NCI-H69 (cell line): ENCODE measurements around the gene SOX13.
A peak's percentile ranks its signal among the peaks of the same experiment; 100 is the strongest.

ENCODE experiments used
- DNase-seq: peaks from one replicate; lab custom pipeline; 2025; lab: John Stamatoyannopoulos, UW

The SOX13 gene

DNA sequence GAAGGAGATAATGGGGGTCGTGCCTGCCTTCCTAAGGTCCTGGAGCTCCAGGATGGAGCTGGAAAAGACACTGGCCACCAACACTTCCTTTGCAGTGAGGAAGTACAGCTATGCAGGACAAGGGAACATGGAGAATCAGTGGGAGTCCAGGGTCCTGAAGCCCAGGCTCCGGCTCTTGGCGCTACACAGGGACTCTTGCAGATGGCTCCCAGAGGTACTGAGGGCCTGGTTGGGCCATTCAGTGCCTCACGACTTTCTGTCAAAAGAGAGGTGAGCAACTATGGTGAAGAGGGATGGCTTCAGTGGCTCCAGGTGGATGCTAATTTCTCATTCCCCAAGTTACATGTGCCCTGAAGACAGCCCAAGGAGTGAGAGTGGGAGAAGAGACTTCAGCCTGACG is 80.8 kb downstream of the SOX13 start:
- DNase-seq: no peak

DNA sequence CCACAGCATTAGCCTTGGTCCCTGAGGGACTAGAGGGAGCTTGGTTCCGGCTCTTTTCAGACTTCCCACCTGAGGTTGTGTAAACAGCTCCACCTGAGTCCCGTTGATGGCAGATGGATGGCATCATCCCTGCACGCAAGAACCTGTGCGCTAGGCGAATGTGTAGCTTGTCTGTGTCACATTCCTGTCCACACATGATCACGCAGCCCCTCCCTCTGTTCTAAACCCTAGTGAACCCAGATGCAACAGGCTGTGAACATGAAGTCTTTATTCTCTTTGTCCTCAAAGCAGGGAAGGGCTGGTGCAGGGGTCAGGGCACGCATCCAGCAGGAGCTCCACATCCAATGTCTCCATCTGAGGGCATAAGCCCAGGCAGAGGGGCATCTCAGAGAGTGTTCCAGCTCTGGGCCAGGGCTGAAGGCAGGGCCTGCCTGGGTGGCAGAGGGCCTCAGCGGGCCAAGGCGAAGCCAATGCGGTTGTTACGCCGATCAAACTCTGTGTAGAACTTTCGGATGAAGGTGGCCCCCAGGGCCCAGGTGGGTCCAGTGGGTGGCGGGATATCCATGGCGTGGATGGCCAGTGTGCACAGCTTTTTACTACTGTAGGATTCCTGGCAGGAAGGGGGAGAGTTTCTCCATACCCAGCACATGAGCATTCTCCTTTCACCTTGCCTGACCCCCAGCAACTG is 81.8 kb downstream of the SOX13 start:
- DNase-seq: peak; percentile 76

DNA sequence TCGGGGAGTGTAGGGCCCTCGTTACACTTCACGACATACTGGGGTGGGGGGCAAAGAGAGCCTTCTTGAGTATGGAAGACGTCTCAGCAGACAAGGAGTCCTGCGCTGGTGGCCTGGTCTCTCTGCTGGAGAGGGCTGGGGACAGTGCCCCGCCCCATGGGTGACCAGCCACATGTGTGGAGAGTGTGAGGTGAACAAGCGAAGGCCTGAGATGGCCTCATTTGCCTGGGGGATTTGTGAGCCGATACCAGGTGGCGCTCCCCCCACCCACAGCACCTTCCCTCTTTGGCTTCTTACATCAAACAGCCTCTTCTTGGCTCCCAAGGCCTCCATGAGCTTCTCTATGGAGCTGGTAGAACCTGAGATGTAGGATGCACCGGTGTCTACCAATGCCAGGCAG is 83.0 kb downstream of the SOX13 start:
- no peak for DNase-seq

DNA sequence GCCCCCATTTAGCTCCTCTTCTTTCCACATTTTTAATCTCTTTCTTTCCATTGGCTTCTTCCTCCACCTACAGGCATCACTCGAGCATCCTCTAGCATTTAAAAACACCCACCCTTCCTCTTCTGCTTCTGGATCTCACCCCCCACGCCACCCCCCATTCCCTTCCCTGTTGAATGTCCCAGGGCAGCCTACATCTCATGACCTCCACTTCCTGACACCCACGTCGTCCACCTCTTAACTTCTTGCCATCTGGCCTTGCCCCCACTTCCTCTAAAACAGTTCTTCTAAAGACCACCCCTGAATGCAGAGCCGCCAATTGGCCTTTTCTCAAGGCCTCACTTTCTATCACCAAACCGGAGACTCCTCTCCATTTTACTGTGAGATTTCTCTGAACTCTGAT is 85.0 kb downstream of the SOX13 start:
- DNase-seq: no peak

GRCh38 chr1:204161609-204162493 is 88.9 kb downstream of the SOX13 start:
- DNase-seq: no peak

- DNase-seq: peak; percentile 88
Measured at GRCh38 chr1:204162494-204163074, 89.7 kb downstream of the SOX13 start.

DNA sequence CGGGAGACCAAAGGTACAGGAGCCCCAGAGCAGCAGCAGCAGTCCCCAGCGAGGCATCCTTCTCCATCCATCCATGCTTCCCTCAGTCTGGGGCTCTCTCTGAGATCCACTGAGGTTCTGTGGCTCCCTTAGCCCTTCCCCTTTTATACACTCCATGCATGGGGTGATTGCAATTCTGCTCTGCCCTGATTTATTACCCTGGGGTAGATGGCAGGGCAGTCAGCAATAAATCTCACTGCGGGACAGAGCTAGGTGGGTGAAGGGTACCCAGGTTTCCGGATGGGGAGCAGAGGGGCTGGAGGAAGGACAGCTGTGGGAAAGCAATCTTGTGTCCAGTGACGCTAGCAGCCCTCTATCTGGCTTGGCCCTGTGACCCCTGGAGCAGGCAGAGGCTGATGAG is 93.3 kb downstream of the SOX13 start, which contains the start of gene REN:
Gene REN, minus strand, starts transcription at position 119 of the 400 bp plus-strand sequence. Its CDS starts 44 bp downstream, at position 75.
- no peak for DNase-seq

- no peak for DNase-seq
Measured at GRCh38 chr1:204167730-204168129, 94.8 kb downstream of the SOX13 start.

DNA sequence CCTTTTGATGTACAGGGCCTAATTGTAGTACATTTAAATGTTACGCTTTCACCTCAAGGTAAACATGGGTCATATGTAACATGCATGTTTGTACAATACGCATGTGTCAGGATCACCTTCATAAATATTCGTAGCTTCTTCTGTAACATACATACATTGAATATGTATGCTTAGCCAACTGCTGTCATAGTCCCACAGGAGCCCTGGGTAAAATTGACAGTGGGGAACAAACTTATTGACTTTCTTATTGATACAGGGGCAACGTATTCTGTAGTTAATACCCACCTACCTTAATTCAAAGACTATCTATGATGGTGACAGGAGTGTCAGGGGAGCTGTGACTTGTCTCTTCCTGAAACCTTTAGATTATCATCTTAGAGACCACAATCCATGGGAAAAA is 96.9 kb downstream of the SOX13 start:
- no peak for DNase-seq

- DNase-seq: no peak
Measured at GRCh38 chr1:204170494-204171155, 97.7 kb downstream of the SOX13 start.

DNA sequence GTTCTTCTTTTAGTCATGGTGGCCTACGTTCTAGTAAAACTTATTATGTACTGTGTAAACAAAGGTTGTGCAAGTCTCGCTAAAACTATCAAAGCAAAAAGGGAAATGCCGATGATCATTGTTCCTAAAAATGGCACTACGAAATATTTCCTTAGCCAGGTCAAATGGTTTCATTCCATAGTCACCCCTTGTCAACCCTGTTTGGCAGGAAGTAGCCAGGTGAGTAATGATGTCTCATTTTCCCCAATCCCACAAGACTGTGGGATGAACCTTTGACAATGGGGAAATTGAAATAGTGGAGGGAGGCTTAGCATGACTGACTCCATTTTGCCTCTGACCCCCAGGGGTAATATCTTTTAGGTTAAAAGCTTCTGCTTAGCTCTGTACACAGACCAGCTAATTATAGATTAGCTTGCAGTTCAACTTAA is 98.8 kb downstream of the SOX13 start:
- DNase-seq: no peak

GRCh38 chr1:204172404-204173029 is 99.6 kb downstream of the SOX13 start:
- no peak for DNase-seq

DNA sequence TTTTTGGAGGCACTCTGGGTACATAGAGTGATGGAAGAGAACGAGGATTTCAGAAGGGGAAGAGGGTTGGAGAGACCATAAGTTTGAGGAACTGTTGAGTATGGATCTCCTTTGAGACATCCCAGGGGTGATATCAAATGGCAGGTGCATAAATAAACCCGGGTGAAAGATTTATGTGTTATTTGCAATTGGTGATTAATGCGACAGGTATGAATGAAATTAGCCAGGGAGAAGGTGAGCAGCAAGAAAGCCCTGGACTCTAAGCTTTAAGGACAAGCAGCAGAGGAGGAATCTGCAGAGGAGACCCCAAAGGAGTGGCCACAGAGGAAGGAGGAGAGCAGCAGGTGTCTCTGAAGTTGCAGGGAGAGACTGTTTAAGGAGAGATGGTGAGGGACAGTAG is 102.0 kb downstream of the SOX13 start:
- no peak for DNase-seq

- DNase-seq: peak; percentile 41
Measured at GRCh38 chr1:204176049-204176448, 103.1 kb downstream of the SOX13 start.

DNA sequence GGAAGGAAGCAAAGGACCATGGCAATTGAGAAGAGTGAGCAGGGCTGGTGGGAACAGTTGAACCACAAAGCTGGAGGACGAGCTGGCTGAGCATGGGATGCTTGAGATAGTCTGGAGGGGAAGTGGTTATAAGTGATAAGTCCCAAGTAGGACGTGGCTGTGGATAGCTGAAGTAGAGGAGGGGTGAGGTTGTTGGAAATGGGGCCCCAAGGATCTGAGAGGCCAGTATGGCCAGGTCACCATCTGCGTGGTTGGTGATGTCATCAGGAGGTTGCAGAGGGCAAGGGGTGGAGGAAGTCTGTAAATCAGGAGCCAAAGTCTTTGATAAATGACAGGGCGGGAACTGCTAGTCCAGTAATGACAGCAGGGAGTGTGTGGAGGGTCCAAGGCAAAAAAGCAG is 104.2 kb downstream of the SOX13 start:
- no peak for DNase-seq
